GM13976 (cell line): Measurements from ENCODE around the gene ENAH.
A peak's percentile ranks its signal among the peaks of the same experiment; 100 is the strongest.

ENCODE experiments used
- DNase-seq: peaks from one replicate; pipeline ENCODE4 v3.0.0; 2012; ENCODE audit warnings: low spot score
- CTCF ChIP-seq: IDR thresholded peaks from 2 replicates; pipeline ENCODE4 v1.5.1; 2012; ENCODE audit warnings: borderline replicate concordance, mild to moderate bottlenecking; ENCODE audit not compliant: insufficient read depth; ENCODE audit errors: extremely low read depth, missing control alignments, control extremely low read depth
- in situ Hi-C: fragments of 300-500 bp; cut with MboI; formaldehyde crosslinking; loops from one replicate; pipeline ENCODE4 v1.12.0; 2022; ENCODE audit warnings: low sequenced_read_pairs, mixed read lengths, inconsistent platforms; ENCODE audit not compliant: unreplicated experiment

The ENAH gene

DNA sequence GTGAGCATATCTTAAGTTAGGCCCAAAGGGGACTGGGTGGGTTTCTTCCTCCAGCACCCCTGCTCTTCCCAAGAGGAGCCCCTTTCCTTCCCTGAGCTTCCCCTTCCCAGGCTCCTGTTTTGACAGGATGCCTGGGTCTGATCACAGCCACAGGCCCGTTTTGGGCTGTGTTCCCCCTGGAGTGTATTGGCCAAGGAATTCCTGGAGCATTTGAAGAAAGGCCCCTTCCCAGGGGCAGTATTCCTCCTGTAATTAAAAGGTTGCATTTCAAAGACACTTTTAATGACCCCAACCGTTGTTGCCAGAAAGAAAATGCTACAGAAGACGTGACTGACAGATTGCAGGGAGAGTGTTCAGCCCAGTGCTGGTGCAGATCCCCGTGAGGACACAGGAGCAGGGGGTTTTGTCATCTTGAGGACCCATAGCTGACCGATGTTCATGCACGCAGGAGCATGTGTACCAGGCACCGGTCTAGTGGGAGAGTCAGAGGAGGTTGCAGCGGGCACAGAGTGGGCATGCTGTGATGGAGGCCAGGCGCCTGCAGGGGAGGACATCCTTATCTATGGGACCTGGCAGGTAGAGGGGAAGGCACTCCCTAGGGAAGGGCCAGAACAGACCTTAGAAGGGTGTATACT is 205.8 kb downstream of the ENAH start:
- TF ChIP-seq CTCF = no peak
- no peak for DNase-seq
- in situ Hi-C loops = no loop called here

- DNase-seq = no peak
- in situ Hi-C loops = no loop called here
- TF ChIP-seq CTCF = no peak
Observed at GRCh38 chr1:225446595-225446960, 206.3 kb downstream of the ENAH start.

DNA sequence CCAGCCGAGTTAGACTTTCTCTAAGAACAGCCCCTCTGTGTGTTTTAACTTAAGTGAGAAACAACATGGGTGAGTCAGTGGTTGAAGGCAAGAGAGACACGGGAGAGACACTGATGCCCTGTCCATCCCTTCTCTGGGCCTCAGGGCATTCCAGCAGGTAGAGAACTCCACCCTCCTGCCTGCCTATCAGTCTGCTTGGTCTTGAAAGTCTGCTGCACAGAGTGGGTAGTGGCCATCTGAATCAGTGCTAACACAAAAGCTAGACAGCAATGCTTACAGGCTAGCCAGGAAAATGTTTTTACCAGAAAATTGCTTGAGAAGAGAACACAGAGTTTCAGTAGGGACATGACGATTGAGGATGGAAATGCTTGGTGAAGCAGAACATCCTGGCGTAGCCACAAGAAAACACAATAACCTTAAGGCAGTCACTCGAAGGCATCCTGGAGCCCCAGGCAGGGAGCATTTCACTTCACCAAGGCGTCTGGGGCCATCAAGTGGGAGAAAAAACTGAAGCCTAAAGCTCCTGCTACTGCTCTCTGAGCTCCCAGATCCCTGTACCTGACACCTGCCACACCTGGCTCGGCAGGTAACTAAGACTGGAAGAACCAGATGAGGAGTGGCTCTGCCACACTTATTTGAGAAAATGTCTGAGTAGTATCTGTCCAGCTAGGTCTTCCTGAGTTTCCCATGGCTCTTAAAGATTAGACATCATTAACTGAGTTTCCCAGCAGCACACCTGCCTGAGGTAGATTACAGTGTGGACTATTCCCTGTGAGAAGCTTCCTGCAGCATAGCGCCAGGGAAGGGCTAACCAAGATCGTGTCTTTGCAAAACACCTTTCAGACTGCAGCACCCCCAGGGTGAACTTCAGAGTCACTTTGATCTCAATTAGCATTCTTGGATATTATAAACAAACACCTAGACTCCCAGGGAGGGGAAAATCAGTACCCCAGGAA is 207.0 kb downstream of the ENAH start:
- TF ChIP-seq CTCF = no peak
- in situ Hi-C loops = no loop called here
- DNase-seq = no peak

DNA sequence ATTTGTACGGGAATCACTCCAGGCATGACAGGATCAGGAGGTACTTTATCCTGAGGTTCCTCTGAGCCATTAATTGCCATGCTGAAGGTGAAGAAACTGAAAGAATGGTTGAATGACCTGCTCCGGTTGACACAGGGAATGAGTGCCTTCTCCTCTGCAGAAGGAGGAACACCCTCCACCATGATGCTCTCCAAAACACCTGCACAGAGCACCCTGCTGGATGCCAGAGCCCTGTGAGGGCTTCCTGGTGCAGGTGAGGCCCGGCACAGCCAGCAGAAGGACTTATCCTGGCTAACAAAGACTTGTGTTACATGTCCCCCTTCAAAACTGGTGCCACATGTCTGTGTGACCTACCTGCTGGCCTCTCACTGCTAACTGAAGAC is 210.8 kb downstream of the ENAH start:
- DNase-seq = no peak
- TF ChIP-seq CTCF = no peak
- in situ Hi-C loops = no loop called here

DNA sequence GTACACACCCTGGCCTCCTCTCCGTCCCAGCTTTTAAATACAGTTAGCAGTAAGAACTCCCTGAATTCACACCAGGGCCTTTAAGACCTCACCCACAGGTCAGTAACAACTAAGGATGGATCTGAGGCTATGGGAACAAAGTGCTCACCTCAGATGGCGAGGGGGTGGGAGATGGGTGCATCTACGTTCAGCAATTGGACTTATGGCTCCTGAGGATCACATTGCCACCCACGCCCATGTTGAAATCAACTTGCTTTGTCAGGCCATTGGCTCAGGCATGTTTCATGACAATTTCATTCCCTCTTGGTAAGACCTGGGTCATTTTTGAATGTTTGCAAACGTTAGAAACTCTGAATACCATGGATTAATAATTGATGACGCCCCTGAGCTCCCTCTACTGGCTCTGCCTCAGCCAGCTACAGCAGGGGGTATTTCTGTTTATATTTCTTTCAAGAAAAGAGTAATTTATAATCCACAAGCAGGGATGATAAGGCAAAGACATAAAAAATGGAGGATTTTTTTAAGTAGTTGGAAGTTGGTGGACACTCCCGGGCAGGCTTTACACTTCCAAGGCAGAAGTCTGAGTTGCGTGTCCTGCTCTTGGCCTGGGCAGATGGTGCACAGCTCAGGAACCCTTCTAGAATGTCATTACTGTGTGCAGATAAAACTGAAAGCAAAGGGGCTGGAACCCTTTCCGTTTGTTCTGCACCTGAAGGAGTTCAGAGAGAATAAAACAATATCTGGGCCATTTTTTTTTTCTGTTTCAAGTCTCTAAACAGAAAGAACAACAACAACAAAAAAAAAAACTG is 211.4 kb downstream of the ENAH start:
- in situ Hi-C loops = no loop called here
- peak; percentile 20 for TF ChIP-seq CTCF
- no peak for DNase-seq
